HEK293 (cell line): ENCODE data around the gene TRAPPC12.

Experiments
- ATF2 ChIP-seq: fragments of 450-650 bp; formaldehyde crosslinking; IDR thresholded peaks from 2 replicates; pipeline ENCODE4 v1.5.1; 2016; ENCODE audit warnings: missing biosample characterization, missing genetic modification characterization, low read depth
- CTCF ChIP-seq: fragments of 450-650 bp; formaldehyde crosslinking; IDR thresholded peaks from 2 replicates; pipeline ENCODE4 v1.5.1; 2016; ENCODE audit warnings: missing biosample characterization, missing genetic modification characterization
- ELK4 ChIP-seq: IDR thresholded peaks from 2 replicates; pipeline ENCODE4 v1.6.1; 2011; ENCODE audit warnings: mild to moderate bottlenecking, low read depth, low read length, borderline replicate concordance
- RBAK ChIP-seq: fragments of 450-650 bp; formaldehyde crosslinking; IDR thresholded peaks from 2 replicates; pipeline ENCODE4 v1.5.1; 2016; ENCODE audit warnings: missing biosample characterization, missing genetic modification characterization
- ZBTB26 ChIP-seq: fragments of 450-650 bp; formaldehyde crosslinking; optimal IDR thresholded peaks from 2 replicates; pipeline ENCODE3; 2016; ENCODE audit warnings: missing biosample characterization, mild to moderate bottlenecking, missing genetic modification characterization
- ZFP41 ChIP-seq: fragments of 450-650 bp; formaldehyde crosslinking; IDR thresholded peaks from 2 replicates; pipeline ENCODE4 v1.5.1; 2016; ENCODE audit warnings: missing biosample characterization, missing genetic modification characterization, borderline replicate concordance
- ZNF223 ChIP-seq: fragments of 450-650 bp; formaldehyde crosslinking; IDR thresholded peaks from 2 replicates; pipeline ENCODE4 v1.5.1; 2016; ENCODE audit warnings: missing biosample characterization, missing genetic modification characterization
- ZNF24 ChIP-seq: fragments of 450-650 bp; formaldehyde crosslinking; IDR thresholded peaks from 2 replicates; pipeline ENCODE4 v1.5.1; 2016; ENCODE audit warnings: missing biosample characterization, missing genetic modification characterization
- ZNF501 ChIP-seq: fragments of 450-650 bp; formaldehyde crosslinking; IDR thresholded peaks from 2 replicates; pipeline ENCODE4 v1.5.1; 2016; ENCODE audit warnings: missing biosample characterization, missing genetic modification characterization
- ZNF549 ChIP-seq: fragments of 450-650 bp; IDR thresholded peaks from 2 replicates; pipeline ENCODE4 v1.5.1; 2018; ENCODE audit warnings: missing biosample characterization, missing genetic modification characterization, mild to moderate bottlenecking, inconsistent platforms, moderate library complexity
- ZNF658 ChIP-seq: fragments of 450-650 bp; formaldehyde crosslinking; IDR thresholded peaks from 2 replicates; pipeline ENCODE4; 2016; ENCODE audit warnings: missing biosample characterization, missing genetic modification characterization
- ZNF777 ChIP-seq: fragments of 450-650 bp; formaldehyde crosslinking; IDR thresholded peaks from 2 replicates; pipeline ENCODE4 v1.5.1; 2017; ENCODE audit warnings: missing biosample characterization, missing genetic modification characterization, borderline replicate concordance

- TF ChIP-seq ZNF658 (tag by site-specific recombination) (no peak), RBAK (tag by site-specific recombination) (no peak), CTCF (tag by site-specific recombination) (no peak), ZNF223 (tag by site-specific recombination) (no peak), ZNF549 (tag by site-specific recombination) (no peak), ATF2 (tag by site-specific recombination) (no peak), ZNF501 (tag by site-specific recombination) (no peak), ZNF24 (no peak), ZFP41 (no peak), ELK4 (no peak), ZNF777 (tag by site-specific recombination) (no peak), ZBTB26 (no peak)
These were observed 66.4 kb downstream of the TRAPPC12 start for GRCh38 chr2:3445891-3446290.
